ENCODE data around the gene SCFD2. TPM values are rescaled to one million over a fixed set of nuclear protein-coding genes. Genes with fewer than 3 reads are reported as not detected.

SCFD2 gene
- total RNA-seq, 1 donor from 2014 or later = 11.0 TPM

GRCh38 chr4:53130896-53131561 is 234.8 kb downstream of the SCFD2 start:
- no peak for TF ChIP-seq CTCF (IDR thresholded peaks at IDR 0.05; ENCODE audit: insufficient read depth, low read length, poor library complexity, severe bottlenecking)

DNA sequence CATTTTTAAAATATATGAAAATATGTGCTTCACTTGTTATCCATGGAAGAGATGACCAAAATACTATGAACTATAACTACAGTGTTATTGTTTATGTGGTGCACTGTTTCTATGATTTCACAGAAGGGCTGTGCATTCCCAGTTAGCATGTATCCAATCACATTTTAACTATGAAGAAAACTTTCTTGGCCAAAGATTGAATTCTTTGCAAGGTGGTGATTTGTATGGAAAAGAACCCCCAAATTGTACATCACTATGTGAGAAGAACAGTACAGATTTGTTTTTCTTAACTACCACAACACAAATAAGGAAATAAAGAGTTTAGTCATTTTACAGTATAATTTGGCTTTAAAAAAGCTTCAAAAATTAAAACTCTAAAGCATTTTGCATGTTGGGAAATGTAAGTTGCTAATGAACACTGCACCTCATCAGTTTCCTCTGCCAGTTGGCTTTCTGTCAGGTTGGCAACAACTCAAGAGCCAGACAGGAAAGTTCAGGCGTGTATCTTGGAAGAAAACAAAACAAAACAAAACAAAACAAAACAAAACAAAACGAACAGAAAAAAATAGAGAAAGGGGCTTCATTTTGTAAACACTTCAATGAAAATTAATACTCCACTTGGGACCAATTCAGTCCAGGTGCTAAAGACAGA is 237.0 kb downstream of the SCFD2 start:
- no peaks in the 10 kb centered on the region for H3K27me3 ChIP-seq (ENCODE audit: control insufficient read depth, insufficient read depth, low read length)
- DNase-seq (ENCODE audit: low read depth) = no peak
- no peak for TF ChIP-seq CTCF (IDR thresholded peaks at IDR 0.05; ENCODE audit: insufficient read depth, low read length, poor library complexity, severe bottlenecking)

More at GRCh38 chr4:53130896-53131561, 234.8 kb downstream of the SCFD2 start:
- Histone ChIP-seq H3K4me3 (ENCODE audit: low read depth, low read length) (no peak overlapping the region), H3K36me3 (ENCODE audit: control insufficient read depth, insufficient read depth, low read length) (no peaks in the 10 kb centered on the region), H3K27me3 (ENCODE audit: control insufficient read depth, insufficient read depth, low read length) (no peaks in the 10 kb centered on the region)
- no peak for DNase-seq (ENCODE audit: low read depth)

GRCh38 chr4:53128231-53128630 is 237.6 kb downstream of the SCFD2 start:
- no peaks in the 10 kb centered on the region for H3K27me3 ChIP-seq (ENCODE audit: control insufficient read depth, insufficient read depth, low read length)
- no peak for DNase-seq (ENCODE audit: low read depth)
- H3K36me3 ChIP-seq (ENCODE audit: control insufficient read depth, insufficient read depth, low read length) = no peaks in the 10 kb centered on the region
- H3K4me3 ChIP-seq (ENCODE audit: low read depth, low read length) = no peak overlapping the region
- TF ChIP-seq CTCF (IDR thresholded peaks at IDR 0.05; ENCODE audit: insufficient read depth, low read length, poor library complexity, severe bottlenecking) = no peak

More for the DNA sequence above, 237.0 kb downstream of the SCFD2 start:
- no peaks in the 10 kb centered on the region for H3K36me3 ChIP-seq (ENCODE audit: control insufficient read depth, insufficient read depth, low read length)
- H3K4me3 ChIP-seq (ENCODE audit: low read depth, low read length) = no peak overlapping the region

DNA sequence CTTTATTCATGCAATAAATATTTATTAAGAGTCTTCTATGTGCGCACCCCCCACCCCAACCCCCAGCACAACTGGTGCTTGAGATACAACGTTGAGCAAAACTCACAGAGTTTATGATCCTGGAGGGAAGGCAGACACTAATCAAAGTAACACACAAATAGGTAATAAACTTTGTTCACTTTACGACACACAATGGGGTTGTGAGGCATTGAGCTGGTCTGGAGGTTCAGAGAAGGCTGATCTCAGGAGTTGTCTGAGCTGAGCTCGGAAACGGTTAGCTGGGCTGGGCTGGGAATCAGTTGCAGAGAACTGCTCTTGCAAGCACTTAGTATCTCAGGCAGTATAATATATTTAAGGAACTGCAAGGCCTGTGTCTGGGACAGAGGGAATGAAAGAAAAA is 238.5 kb downstream of the SCFD2 start:
- no peak overlapping the region for H3K4me3 ChIP-seq (ENCODE audit: low read depth, low read length)
- no peak for TF ChIP-seq CTCF (IDR thresholded peaks at IDR 0.05; ENCODE audit: insufficient read depth, low read length, poor library complexity, severe bottlenecking)
- H3K36me3 ChIP-seq (ENCODE audit: control insufficient read depth, insufficient read depth, low read length) = no peaks in the 10 kb centered on the region
- no peak for DNase-seq (ENCODE audit: low read depth)
- H3K27me3 ChIP-seq (ENCODE audit: control insufficient read depth, insufficient read depth, low read length) = no peaks in the 10 kb centered on the region

DNA sequence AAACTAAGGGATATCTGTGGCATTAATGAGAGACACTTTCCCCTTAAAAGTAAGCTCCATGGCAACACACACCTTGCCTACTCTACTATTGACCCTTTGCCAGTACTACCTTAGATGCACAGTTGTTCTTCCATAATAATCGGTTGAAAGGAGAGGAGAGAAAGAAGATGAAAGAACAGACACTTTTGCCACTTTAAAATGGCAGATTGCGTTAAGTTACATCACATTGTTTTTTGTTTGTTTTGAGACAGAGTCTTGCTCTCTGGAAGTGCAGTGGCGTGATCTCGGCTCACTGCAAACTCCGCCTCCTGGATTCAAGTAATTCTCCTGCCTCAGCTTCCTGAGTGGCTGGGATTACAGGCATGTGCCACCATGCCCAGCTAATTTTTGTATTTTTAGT is 239.8 kb downstream of the SCFD2 start:
- Histone ChIP-seq H3K4me3 (ENCODE audit: low read depth, low read length) (no peak overlapping the region), H3K27me3 (ENCODE audit: control insufficient read depth, insufficient read depth, low read length) (no peaks in the 10 kb centered on the region), H3K36me3 (ENCODE audit: control insufficient read depth, insufficient read depth, low read length) (no peaks in the 10 kb centered on the region)
- no peak for TF ChIP-seq CTCF (IDR thresholded peaks at IDR 0.05; ENCODE audit: insufficient read depth, low read length, poor library complexity, severe bottlenecking)
- DNase-seq (ENCODE audit: low read depth) = no peak
